Adrenal gland (tissue), 12 donors: Measurements from ENCODE around the gene FAM219A. TPM values are rescaled to one million over a fixed set of nuclear protein-coding genes. Genes with fewer than 3 reads are reported as not detected.

Source experiments
- DNase-seq, 7 donors: peaks; one replicate each; pipeline ENCODE4 v3.0.0-alpha.2; 2019 to 2020
- H3K27ac ChIP-seq, 5 donors: fragments of 200-600 bp; sonication (generic) in 4 of 5; 1 replicate in 3 of 5; 2 replicates in 2 of 5; pipeline versions ENCODE4 v1.5.1 to v1.8.0; 2016 to 2020; ENCODE audit warnings: mild to moderate bottlenecking in 1 of 5
- H3K27me3 ChIP-seq: fragments of 200-600 bp; 2 replicates; pipeline ENCODE4 v1.8.0; 2021
- H3K36me3 ChIP-seq, 2 donors: fragments of 200-600 bp; replicated peaks in 1 of 2; 1 replicate in 1 of 2; 2 replicates in 1 of 2; pipeline versions ENCODE4 v1.5.1 to v1.8.0; 2018 to 2022
- H3K4me1 ChIP-seq, 2 donors: fragments of 200-600 bp; replicated peaks in 1 of 2; 1 replicate in 1 of 2; 2 replicates in 1 of 2; pipeline versions ENCODE4 v1.5.1 to v1.8.0; 2018 to 2021
- H3K4me3 ChIP-seq, 4 donors: fragments of 200-600 bp; sonication (generic) in 3 of 4; one replicate each; pipeline ENCODE4 v1.5.1; 2016 to 2018
- H3K9me3 ChIP-seq, 3 donors: fragments of 200-600 bp; sonication (generic) in 1 of 3; replicated peaks in 1 of 3; 1 replicate in 2 of 3; 2 replicates in 1 of 3; pipeline versions ENCODE4 v1.5.1 to v1.8.0; 2016 to 2021
- POLR2A ChIP-seq, 2 donors: fragments of 450-650 bp; IDR thresholded peaks; one replicate each; pipeline ENCODE4 v1.6.1; 2017; ENCODE audit warnings: antibody characterized with exemption in 2 of 2, mild to moderate bottlenecking in 2 of 2, moderate library complexity in 1 of 2
- whole genome bisulfite sequencing, 4 donors: extraction: QIAGEN DNeasy Blood & Tissue Kit in 2 of 4; methylation state at CpG; one replicate each; pipeline versions ENCODE4 v1.1.5 to v1.1.7; 2013 to 2017; 5-methylcytosine and 5-hydroxymethylcytosine counted together
- intact Hi-C, 2 donors: fragments of 100-400 bp; cut with DNase I; formaldehyde crosslinking; loops; one replicate each; pipeline versions ENCODE4 v1.14.1 to v1.15.0; 2022 to 2023
- polyA plus RNA-seq, 3 donors: library from polyadenylated mRNA; stranded (reverse); fragments of 200-250 nt in 2 of 3; fragments of 350-450 nt in 1 of 3; fragmentation: Illumina TruSeq in 1 of 3; extraction: RNeasy Lipid Tissue Mini Kit (QIAGEN cat#74804) in 1 of 3; gene quantifications; one replicate each; pipeline ENCODE4 v1.2.3, GENCODE V29; 2013 to 2014
- total RNA-seq, 9 donors: library from RNA; depleted of rRNA in 4 of 9; stranded (reverse); fragments of >200 nt in 4 of 9; fragments of 120-200 nt in 1 of 9; fragmentation: NEBNext Ultra II Directional in 1 of 9; extraction: Animal tissue kit (Norgen Biotek cat#: 25700) in 1 of 9; gene quantifications; one replicate each; pipeline versions ENCODE4 v1.1.0 to v1.2.4, GENCODE V29; 2013 to 2023
- TF ChIP-seq, protein P1 (sequence below), 6 experiments: fragments of 450-650 bp in 4 of 6; fragments of 200-600 bp in 2 of 6; sonication (generic) in 1 of 6; IDR thresholded peaks; 1 replicate in 5 of 6; 2 replicates in 1 of 6; pipeline versions ENCODE4 v1.5.1 to v1.8.0; 2016 to 2021; ENCODE audit warnings: antibody characterized with exemption in 6 of 6, mild to moderate bottlenecking in 2 of 6, moderate library complexity in 1 of 6
- donor health status: healthy with polysubstance abuse.
- donor health status: Bipolar disorder and iron deficiency.
- donor health status: DM: yes; HTN: yes; CAD: no.
- donor health status: DM: no; HTN: no; CAD: no.
- donor health status: DM: no; HTN: no; CAD: no.
- donor health status: DM: yes; HTN: yes; CAD: no.

The FAM219A gene
- total and polyA plus RNA-seq, 12 donors: 7.6 to 26.9 (median 14.9) TPM

DNA sequence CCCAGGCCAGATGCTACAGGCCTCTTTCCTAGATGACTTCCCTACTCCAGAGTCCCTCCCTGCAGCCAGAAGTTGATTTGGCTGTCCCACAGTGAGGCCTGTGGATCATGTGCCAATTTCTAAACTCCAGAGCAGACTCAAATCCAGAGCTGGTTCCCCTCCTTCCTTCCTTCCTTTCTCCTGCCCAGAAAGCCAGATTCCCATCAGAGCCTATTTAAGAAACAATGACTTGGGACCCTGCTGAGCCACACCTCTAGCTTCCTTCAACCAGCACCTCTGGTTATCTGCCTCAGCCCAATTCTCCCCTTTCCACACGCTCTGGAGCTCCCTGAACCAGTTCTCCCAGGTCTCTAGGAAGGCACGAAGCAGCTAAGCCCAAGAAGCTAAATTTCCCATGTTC, 7.2 kb downstream of the FAM219A start:
- Histone ChIP-seq H3K4me1 (peaks cover 7 to 23% of the 10 kb centered on the region in 2 donors), H3K27ac (no peak overlapping the region), H3K9me3 (no peaks in the 10 kb centered on the region), H3K27me3 (no peaks in the 10 kb centered on the region), H3K36me3 (no peaks in the 10 kb centered on the region), H3K4me3 (no peak overlapping the region)
- intact Hi-C loops: no loop called here
- 82 to 96% (median 87%) methylated on average over 1 to 2 of the region's 2 CpGs for WGBS, 4 donors
- DNase-seq: peak in 1 of 7 donors; percentile 43
- no peak for TF ChIP-seq POLR2A (IDR thresholded peaks at IDR 0.05)
- TF ChIP-seq, protein P1, sequence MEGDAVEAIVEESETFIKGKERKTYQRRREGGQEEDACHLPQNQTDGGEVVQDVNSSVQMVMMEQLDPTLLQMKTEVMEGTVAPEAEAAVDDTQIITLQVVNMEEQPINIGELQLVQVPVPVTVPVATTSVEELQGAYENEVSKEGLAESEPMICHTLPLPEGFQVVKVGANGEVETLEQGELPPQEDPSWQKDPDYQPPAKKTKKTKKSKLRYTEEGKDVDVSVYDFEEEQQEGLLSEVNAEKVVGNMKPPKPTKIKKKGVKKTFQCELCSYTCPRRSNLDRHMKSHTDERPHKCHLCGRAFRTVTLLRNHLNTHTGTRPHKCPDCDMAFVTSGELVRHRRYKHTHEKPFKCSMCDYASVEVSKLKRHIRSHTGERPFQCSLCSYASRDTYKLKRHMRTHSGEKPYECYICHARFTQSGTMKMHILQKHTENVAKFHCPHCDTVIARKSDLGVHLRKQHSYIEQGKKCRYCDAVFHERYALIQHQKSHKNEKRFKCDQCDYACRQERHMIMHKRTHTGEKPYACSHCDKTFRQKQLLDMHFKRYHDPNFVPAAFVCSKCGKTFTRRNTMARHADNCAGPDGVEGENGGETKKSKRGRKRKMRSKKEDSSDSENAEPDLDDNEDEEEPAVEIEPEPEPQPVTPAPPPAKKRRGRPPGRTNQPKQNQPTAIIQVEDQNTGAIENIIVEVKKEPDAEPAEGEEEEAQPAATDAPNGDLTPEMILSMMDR (IDR thresholded peaks at IDR 0.05): no peak

DNA sequence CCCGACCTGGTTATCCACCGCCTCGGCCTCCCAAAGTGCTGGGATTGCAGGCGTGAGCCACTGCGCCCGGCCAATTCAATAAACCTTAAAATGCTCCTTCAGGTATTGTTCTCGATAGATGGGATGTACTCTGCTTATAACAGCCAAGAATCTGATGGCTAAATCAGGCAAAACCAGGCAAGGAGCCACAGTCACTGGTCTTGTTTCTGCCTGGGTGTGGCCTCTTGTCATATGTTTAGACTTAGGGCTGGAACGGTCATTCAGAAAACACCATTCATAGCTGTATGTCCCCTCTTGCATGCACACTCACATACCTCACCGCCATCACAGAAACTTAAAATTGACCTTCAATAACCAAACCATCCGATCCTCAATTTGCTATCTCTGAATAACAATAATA, 7.7 kb downstream of the FAM219A start:
- Histone ChIP-seq H3K36me3 (no peaks in the 10 kb centered on the region), H3K4me3 (no peak overlapping the region), H3K4me1 (peaks cover 7 to 18% of the 10 kb centered on the region in 2 donors), H3K27me3 (no peaks in the 10 kb centered on the region), H3K9me3 (no peaks in the 10 kb centered on the region), H3K27ac (no peak overlapping the region)
- intact Hi-C loops: no loop called here
- no peak for TF ChIP-seq POLR2A (IDR thresholded peaks at IDR 0.05)
- TF ChIP-seq, protein P1 (IDR thresholded peaks at IDR 0.05): no peak
- no peak for DNase-seq
- 84 to 96% (median 91%) methylated on average over 9 to 10 of the region's 10 CpGs for WGBS, 4 donors

DNA sequence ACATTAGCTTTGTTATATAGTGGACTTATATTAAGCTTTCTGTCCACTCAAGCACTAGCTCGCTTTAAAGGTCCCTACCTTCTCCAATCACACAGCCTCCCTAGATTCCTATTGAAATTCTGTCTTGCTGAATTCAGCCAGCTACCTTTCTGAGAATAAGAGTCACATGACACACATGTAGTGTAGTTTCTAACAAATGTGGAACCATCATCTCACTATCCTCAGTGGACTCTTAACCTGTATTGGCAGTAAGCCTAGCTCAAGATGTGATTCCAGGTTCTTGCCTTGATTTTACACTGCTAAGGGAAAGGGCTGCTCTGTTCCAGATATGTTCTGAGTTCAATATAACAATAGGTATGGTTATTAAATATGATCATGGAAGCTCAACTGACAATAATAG, 11.4 kb downstream of the FAM219A start:
- no peak for DNase-seq
- TF ChIP-seq, protein P1 (IDR thresholded peaks at IDR 0.05): no peak
- H3K9me3 ChIP-seq: no peaks in the 10 kb centered on the region
- 97 to 100% (median 100%) methylated on average over 1 of the region's 1 CpG for whole genome bisulfite sequencing, 4 donors
- H3K27ac ChIP-seq: no peak overlapping the region
- intact Hi-C loops: no loop called here
- H3K36me3 ChIP-seq: no peaks in the 10 kb centered on the region
- no peak overlapping the region for H3K4me3 ChIP-seq
- peaks cover 7 to 8% of the 10 kb centered on the region in 2 donors for H3K4me1 ChIP-seq
- H3K27me3 ChIP-seq: no peaks in the 10 kb centered on the region

DNA sequence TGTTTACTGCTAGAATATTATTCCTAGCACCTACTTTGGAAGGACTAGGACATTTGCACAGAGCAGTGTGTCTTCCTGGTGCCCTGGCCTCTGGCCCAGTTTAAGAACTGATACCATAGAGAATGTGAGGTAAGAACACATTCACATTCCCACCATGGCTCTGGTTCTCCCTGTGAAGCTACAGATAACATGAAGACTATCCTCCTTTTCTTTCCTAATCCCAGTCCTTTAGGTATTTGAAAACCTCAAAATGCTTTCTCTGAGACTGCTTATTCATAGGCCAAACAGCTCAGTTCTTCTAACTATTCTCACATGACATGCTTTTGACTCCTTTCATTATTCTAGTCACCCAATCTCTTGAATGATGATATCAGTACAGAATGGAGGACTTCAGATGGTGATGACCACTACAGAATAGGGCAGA, 11.9 kb downstream of the FAM219A start:
- intact Hi-C loops: no loop called here

More for the DNA sequence above, 11.9 kb downstream of the FAM219A start:
- TF ChIP-seq POLR2A (IDR thresholded peaks at IDR 0.05): no peak
- TF ChIP-seq, protein P1 (IDR thresholded peaks at IDR 0.05): no peak
- Histone ChIP-seq H3K27ac (no peak overlapping the region), H3K36me3 (no peaks in the 10 kb centered on the region), H3K4me1 (peaks cover 4 to 6% of the 10 kb centered on the region in 2 donors), H3K27me3 (no peaks in the 10 kb centered on the region), H3K9me3 (no peaks in the 10 kb centered on the region), H3K4me3 (no peak overlapping the region)
- no peak for DNase-seq
